Measurements from ENCODE around the gene IMMP1L.
A peak's percentile ranks its signal among the peaks of the same experiment; 100 is the strongest.

Gene IMMP1L

GRCh38 chr11:31474083-31474482 lies 35.3 kb downstream of the IMMP1L start:
- no peak for DNase-seq (ENCODE audit: low spot score)

GRCh38 chr11:31464436-31464835 lies 45.0 kb downstream of the IMMP1L start:
- DNase-seq (ENCODE audit: low spot score): no peak

GRCh38 chr11:31455177-31455576 lies 54.2 kb downstream of the IMMP1L start:
- DNase-seq (ENCODE audit: low spot score): no peak

DNA sequence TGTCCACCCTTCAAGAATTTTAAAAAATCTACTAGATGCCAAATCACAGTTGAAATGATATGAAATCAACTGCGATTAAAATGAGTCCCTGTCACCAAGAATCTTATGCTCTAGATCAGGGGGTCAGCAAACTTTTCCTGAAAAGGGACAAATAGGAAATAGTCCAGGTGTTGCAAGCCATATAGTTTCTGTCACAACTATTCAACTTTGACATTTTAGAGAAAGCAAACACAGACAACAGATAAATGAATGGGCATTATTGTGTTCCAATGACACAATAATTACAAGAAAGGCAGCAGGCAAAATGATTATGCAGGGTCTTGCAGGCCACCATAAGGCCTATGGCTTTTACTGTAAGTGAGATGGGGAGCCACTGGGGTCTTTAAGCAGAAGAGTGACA lies 58.6 kb downstream of the IMMP1L start:
- DNase-seq (ENCODE audit: low spot score): no peak

GRCh38 chr11:31449040-31449439 lies 60.4 kb downstream of the IMMP1L start:
- no peak for DNase-seq (ENCODE audit: low spot score)

DNA sequence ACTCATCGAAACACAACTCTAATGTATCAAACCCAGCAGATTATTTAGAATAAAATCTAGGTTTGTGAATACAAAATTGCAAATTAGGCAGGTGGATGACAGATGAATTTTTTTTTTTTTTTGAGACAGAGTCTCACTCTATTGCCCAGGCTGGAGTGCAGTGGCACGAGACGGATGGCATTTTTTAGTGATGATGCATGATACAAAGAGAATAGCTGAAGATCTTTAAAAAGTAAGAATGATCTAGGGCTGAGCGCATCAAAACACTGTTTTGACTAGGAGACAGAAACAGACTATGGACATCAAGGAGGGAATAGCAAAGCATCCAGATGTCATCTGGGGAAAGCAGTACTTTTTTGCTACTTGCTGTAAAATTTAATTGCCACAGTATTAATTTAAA lies 63.8 kb downstream of the IMMP1L start:
- DNase-seq (ENCODE audit: low spot score): no peak

GRCh38 chr11:31443802-31444201 lies 65.6 kb downstream of the IMMP1L start:
- no peak for DNase-seq (ENCODE audit: low spot score)

- DNase-seq (ENCODE audit: low spot score): no peak
Measured at GRCh38 chr11:31442086-31442485, 67.3 kb downstream of the IMMP1L start.

DNA sequence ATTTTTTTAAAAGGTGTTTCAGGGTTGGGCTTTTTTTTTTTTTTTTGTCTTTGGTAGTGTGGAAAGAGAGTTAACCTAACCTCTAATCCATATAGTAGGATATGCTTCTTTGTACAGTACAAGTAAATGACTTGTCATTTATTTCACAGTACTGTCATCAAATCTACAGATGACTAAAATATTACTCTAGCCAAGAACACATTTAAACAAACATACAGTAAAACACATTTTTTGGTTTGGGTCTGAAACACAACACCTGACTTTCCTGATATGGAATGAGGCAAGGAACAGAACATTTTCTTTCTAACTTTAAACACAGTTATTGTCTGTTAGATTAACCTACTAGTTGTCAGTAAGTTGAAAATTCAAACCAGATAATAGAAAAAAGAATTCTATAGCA lies 68.1 kb downstream of the IMMP1L start:
- DNase-seq (ENCODE audit: low spot score): no peak

DNA sequence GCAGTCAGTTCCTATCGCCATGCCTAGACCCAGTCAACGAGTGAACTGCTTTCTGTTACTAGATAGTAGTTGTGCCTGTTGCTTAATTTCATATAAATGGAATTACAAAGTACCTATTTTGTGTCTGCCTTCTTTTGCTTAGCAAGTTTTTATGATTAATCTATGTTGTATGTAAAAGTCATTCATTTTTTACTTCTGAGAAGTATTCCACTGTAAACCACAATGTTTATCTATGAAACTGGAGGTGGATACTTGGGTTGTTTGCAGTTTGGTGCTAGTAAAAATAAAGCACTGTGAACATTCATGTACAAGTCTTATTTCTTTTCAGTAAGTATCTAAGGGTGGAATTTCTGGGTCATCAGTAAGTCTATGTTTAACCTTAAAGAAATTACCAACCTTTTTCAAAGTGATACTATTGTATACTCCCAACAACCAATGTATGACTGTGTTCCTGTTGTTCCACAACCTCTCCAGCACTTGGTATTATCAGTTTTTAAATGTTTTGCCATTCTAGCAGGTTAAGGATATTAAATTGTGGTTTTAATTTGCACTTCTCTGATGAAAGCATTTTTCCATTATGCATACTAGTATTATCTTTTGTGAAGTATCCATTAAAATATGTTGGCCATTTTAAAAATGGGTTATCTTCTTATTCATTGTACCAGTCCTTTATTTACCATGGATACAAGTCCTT lies 71.5 kb downstream of the IMMP1L start:
- DNase-seq (ENCODE audit: low spot score): no peak

GRCh38 chr11:31433851-31434250 lies 75.6 kb downstream of the IMMP1L start:
- DNase-seq (ENCODE audit: low spot score): no peak

GRCh38 chr11:31424652-31425051 lies 84.8 kb downstream of the IMMP1L start:
- DNase-seq (ENCODE audit: low spot score): no peak

GRCh38 chr11:31422703-31423102 lies 86.7 kb downstream of the IMMP1L start:
- no peak for DNase-seq (ENCODE audit: low spot score)

- no peak for DNase-seq (ENCODE audit: low spot score)
Measured at GRCh38 chr11:31421820-31422219, 87.6 kb downstream of the IMMP1L start.

- no peak for DNase-seq (ENCODE audit: low spot score)
Measured at GRCh38 chr11:31419669-31420068, 89.8 kb downstream of the IMMP1L start.

- no peak for DNase-seq (ENCODE audit: low spot score)
Measured at GRCh38 chr11:31419138-31419537, 90.3 kb downstream of the IMMP1L start.

GRCh38 chr11:31417816-31418215 lies 91.6 kb downstream of the IMMP1L start:
- DNase-seq (ENCODE audit: low spot score): no peak

DNA sequence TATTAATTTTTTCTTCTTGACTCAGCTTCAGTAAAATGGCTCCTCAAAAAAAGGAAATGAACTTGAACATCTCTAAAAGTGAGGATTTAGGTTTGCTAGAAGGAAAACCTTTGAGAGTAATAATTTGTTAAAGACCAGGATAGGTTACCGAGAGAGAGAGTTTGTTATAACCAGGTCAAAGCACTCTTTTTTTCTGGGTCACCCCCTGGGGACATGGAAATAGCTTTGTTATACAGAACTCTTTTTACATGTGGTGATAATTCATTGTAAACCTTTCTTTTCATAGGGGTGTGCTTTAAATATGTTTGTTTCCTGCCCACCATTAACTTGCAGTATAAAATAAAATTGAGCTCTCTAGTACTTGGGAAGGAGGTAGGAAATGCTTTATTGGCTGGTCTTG lies 92.1 kb downstream of the IMMP1L start:
- DNase-seq (ENCODE audit: low spot score): no peak

GRCh38 chr11:31415435-31415834 lies 94.0 kb downstream of the IMMP1L start:
- no peak for DNase-seq (ENCODE audit: low spot score)

- no peak for DNase-seq (ENCODE audit: low spot score)
Measured at GRCh38 chr11:31414338-31414737, 95.1 kb downstream of the IMMP1L start.

- DNase-seq (ENCODE audit: low spot score): peak; percentile 15
Measured at GRCh38 chr11:31412946-31413345, 96.5 kb downstream of the IMMP1L start.

- DNase-seq (ENCODE audit: low spot score): no peak
Measured at GRCh38 chr11:31408201-31408600, 101.2 kb downstream of the IMMP1L start.

DNA sequence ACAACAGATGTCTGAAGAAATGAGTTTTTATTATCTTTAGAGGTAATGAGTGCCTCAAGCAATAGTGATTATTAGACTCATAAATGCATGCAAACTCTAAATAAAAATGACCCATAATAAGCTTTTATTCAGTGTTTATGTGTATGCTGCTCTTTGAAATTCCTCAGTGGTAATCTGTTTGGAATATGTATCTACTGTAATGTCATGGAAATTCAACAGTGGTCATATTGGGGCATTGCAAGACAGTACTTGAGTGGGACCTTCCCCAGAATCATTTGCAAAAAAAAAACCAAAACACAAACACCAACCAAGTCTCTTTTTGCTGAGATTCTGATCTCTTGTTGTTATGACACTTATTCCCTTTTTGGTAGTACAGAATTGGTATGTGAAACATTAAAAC lies 104.8 kb downstream of the IMMP1L start:
- DNase-seq (ENCODE audit: low spot score): no peak

GRCh38 chr11:31397239-31397834 lies 112.1 kb downstream of the IMMP1L start:
- DNase-seq (ENCODE audit: low spot score): peak; percentile 26
